SIG-M5 treated with dmso at 0.1 percent for 504 hours (cell line): ENCODE data around the gene TRMT2B.
"Not testable (repeated sequence)": the region's sequence is repeated elsewhere in the genome, so short reads cannot be mapped to it uniquely, and the experiment has no call there.

Source experiments
- DNase-seq: peaks from one replicate; lab custom pipeline; 2025; ENCODE audit not compliant: unreplicated experiment; lab: John Stamatoyannopoulos, UW

TRMT2B gene, protein sequence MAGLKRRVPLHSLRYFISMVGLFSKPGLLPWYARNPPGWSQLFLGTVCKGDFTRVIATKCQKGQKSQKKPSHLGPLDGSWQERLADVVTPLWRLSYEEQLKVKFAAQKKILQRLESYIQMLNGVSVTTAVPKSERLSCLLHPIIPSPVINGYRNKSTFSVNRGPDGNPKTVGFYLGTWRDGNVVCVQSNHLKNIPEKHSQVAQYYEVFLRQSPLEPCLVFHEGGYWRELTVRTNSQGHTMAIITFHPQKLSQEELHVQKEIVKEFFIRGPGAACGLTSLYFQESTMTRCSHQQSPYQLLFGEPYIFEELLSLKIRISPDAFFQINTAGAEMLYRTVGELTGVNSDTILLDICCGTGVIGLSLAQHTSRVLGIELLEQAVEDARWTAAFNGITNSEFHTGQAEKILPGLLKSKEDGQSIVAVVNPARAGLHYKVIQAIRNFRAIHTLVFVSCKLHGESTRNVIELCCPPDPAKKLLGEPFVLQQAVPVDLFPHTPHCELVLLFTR

DNA sequence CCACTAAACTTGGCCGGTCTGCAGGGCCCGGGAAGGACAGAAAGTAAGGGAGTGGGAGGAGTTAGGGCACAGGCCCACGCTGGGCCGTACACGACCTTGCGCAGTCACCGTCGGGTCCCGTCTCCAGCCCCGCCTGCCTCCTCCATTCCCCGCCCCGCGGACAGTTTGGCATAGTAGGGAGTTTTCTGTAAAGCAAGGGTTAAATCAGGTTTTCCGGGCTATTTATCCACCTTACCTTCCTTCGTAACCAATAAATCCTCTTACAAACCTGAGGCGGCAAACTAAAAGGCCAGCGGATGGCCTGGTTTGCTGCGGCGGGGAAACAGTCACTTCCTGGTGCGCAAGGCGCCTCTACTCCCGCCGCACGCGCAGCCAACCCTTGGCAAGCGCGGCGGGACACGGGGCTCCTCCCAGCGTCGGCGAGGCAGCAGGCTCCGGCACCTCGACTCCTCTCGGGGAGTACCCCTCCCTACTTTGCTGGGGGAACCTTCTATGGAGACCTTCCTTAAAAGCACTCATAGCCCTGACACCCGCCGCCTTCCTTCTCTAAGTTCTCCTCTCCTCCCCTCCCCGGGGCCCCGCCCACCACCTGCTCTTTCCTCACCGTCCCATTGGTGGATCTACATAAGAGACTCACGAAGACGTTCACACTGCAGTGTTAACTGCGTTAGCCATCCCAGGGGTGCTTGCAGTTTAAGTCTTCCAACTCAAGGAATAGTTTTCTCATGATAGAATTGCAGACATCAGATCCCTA lies at the start of gene TRMT2B:
TSS of gene TRMT2B (minus strand) at position 563 of the 754 bp plus-strand sequence. CDS start 9,822 bp downstream, outside the sequence.
- peak; percentile 75 for DNase-seq

DNA sequence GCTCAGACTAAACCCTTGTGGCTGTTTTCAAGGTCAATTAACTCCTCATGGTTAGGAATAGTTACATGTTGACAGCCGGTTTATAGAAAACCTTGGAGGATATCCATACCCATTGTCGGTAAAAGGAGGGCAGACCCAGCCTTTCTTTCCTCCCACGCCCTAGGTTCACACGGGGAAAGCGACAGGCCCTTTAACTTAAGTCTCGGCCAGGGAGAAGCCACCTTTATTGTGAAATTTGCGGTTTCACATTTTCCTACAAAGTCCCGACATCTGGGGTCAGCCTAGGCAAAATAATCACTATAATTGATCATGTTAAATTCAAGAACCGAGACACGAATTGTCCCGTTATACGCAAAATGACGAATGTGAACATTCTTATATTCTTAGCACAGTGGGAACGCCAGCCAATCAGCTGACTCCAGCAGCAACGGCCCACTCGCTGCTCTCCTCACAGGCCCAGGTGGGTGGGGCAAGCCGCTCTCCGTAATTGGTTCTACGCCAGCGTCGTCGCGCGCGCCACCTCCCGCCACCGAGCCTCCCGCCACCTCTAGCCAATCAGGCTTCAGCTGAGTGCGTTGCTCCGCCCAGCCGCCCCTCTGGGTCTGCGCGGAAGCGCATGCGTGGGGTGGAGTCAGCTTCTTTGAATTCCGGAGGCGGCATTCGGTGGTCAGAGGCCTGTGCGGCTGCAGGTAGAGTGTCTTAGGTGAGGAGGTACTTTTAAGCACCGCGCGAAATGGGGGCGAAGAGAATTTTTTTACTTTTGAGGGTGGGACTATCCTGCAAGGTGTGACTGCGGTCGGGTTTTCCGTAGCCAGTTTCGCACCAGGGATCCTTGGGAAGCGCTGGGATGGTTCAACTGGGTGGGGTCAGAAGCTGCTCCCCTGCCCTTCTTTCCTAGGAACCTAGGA lies 45.9 kb upstream of the TRMT2B start, which contains the start of gene CENPI:
TSS of gene CENPI (plus strand) at position 659 of the 908 bp plus-strand sequence. CDS start 2,867 bp downstream, outside the sequence.
- DNase-seq, result peak; percentile 92

DNA sequence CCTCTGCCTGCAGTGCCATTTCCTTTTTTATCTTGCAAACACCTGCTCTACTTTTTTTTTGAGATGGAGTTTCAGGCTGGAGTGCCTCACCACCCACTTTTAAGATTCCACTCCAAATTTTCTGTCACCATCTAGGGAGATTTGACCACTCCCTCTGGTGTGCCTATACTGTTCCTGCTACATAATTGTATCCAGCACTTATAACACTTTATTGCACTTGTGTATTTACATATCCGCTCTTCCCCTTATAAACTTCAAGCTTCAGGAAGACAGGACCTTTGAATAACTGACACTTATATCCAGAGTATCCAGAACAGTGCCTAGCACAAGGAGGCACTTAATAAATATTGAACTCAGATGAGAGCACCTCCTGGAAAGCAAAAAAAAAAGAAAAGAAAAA lies 39.9 kb upstream of the TRMT2B start:
- no peak for DNase-seq

DNA sequence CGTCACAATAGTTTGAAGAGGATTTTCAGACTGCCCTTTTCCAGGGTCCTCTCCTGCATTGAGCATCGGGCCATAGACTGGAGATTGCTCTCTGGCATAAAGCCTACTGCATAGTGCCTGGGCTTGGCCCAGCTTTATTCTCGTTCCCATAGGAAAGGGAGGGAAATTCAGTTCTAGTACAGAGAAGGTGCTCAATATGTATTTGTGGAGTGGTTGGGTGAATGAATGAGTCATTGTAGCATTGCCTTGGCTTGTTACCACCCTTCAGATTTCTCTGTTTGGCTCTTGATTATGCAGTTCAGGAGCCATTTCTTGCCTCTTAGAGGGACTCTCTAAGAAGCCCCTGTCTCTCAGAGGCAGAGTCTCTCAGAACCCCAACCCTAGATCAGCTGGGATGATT lies 29.3 kb upstream of the TRMT2B start:
- DNase-seq, result no peak

DNA sequence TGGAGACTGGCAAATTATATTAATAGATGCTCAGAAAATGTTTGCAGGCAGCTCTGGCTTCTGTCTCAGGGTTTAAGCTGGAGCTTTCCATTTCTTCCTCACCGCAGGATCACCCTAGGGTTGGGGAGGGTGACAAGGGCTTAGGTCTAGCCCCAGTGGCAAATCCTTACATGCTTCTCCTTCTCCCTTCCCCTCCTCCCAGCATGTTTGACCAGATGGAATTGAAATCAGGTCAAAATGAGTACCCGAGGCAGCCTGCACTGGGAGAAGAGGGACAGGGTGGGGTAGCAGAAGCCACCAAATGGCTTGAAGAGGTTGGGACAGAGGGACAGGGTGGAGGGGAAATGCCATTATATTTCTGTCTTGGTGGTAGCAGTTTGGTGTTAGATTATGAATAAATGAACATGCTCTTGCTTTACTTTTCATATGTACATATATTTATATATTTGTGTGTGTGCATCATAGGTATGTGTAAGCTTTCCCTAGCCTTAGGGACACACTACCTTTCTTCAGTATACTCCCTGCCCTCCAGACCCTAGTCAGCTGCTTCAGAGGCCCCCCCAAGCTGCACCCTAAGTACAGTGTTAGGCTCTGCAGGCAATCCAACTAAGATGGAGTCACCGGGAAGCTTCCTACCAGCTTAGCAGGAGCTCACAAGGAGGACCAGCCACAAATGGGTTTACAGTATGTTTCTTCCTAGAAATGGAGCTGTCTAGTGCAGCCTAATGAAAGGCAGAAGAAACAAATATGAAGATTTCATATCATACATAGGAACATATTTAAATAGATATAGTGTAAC lies 28.6 kb upstream of the TRMT2B start:
- DNase-seq, result no peak

DNA sequence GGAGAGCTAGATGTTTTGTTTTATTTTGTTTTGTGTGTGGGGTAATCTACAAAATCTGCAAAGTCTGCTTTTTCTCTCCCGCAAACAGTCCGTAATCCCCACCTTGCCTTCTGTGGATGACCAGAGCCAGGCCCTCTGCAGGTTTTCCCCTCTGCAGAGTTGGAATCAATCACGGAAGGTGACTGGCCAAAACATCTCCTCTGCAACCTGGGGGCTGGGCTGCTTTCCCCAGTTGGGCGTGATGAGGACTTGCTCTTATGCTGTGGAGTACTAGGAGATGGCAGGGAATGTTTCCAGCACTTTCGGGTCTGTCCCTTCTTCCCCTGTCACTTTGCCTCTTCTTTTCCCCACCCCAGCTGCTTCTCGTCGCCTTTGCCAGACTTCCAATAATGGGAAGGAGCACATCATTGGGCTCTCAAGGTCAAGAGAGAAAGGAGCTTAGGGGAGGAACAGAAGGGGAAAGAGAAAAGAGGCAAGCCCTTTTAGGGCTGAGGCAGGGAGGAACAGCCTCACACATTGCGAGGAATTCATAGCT lies 27.9 kb upstream of the TRMT2B start:
- no peak for DNase-seq

DNA sequence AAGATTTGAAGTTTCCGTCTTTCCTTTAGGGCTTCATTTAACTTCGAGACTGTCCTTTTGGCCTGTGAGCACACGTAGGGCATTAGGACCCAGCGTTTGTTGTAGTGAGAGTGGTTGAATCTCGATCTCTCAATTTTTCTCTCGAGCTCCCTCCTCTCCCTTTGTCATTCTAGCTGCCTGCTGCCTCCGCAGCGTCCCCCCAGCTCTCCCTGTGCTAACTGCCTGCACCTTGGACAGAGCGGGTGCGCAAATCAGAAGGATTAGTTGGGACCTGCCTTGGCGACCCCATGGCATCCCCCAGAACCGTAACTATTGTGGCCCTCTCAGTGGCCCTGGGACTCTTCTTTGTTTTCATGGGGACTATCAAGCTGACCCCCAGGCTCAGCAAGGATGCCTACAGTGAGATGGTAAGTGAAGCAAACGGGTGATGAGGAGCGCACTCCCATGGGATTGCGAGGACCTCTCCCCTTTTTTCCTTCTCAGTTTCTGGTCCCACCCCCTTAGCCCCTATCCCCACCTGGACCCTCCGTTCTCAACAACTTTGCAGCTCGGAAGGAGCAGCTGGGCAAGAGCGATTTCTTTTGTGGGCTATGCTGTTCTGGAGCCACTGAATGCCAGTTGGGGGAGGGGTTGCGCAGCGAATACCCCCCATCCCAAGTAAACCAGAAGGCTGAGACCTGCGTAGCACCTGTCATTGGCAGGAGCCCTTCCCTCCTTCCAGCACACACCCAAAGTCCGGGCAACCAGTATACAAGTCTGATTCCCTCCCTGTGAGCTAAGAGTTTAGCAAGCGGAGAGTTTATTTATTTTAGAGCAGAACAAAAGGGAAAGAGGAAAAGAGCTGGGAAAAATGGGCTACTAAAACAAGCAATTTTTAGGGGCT lies 27.0 kb upstream of the TRMT2B start, which contains the start of gene TMEM35A:
TSS of gene TMEM35A (plus strand) at position 164 of the 883 bp plus-strand sequence. CDS start at position 288, 124 bp downstream.
- no peak for DNase-seq

DNA sequence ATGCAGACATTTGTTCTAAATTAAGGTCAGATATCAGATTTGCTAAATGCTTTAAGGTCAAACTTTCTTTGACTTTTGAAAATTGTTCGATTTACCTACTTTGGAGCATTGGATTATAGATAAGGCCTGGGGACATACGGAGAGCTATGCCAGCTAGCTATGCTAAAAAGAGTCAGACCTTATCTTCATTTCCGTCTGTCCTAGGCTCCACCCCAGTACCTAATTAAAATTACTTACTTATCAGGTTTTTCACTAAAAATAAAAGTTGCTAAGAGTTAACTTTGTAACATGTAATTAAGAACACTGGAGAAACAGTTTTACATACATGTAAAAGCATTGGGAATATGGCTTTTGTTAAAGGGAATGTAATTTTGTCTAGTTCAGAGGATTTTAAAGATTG lies 19.7 kb upstream of the TRMT2B start:
- no peak for DNase-seq

DNA sequence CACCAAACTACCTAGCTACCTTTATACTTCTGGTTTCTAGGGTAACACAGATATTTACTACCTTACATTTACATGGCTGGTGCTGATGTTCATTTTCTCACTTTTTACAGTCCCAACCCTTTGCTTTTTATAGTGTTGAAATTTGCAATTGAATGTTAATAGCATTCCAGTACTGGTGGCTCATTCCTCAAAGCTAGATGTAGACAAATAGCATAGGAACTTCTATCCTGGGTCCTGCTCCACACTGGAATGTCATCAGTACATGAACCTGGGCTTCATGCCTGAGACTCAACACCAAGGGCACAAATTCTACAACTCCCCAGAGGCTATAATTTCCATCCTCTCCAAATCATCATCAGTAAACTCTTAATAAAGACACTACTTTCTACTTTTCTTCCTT lies 10.3 kb upstream of the TRMT2B start:
- no peak for DNase-seq

DNA sequence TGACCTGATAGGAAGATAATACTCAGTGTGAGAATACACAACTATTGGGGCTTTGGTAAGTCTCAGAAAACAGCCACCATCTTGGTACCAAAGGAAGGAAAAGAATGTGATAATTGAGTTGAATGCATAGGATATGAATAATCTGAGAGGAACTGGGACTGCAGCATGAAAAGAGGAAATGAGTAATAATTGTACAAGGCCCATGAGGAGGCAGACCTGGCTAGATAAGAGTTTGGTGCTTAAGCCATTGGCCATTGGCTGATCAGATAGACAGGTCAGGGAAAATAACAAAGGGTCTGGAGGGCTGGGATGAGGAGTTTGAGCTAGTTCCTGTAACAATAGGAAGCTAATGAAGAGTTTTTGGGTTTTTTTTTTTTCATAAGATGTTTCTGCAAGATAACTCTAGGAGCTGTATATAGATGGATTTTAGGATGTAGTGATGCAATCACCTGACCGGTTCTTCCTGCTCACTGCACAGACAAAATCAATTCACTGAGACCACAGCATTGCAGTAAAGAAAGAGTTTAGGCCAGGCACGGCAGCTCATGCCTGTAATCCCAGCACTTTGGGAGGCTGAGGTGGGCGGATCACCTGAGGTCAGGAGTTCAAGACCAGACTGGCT lies 5.3 kb upstream of the TRMT2B start:
- peak; percentile 78 for DNase-seq

DNA sequence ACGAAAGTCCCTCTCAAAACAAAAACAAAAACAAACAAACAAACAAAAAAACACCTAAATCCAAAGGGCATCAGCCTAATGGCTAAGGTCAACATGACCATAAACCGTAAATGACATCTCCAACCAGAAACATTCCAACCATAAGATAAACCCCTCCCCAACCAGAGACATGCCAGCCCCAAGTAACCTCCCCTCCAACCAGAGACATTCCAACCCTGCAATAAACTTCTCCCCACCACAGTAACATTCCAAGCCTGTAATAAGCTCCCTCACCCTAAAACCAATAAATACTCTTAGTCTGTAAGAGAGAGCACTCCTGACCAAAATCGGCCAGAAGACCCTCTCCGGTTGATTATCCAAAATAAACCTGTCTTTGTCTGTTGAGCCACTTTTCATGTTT lies 4.6 kb upstream of the TRMT2B start:
- DNase-seq, result not testable (repeated sequence)

DNA sequence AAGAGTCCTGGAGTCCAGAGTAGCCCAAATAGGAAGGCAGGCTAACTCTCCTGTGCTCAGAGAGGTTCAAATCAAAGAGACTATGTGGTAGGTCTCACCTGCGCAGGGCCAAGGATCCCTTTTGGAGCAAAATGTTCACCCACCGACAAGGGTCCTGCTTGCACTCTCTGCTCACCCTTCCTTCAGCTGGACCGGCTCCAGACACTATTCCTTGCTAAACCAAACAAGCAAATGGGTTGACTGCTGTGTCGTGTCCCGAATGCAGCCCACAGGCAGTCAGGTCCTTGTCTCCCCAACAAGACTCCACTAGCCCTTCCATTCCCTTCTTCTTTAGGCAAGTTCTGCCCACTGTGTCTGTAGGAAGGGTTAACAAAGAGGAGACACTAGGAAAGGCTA lies 760 bp downstream of the TRMT2B start:
- DNase-seq, result no peak

DNA sequence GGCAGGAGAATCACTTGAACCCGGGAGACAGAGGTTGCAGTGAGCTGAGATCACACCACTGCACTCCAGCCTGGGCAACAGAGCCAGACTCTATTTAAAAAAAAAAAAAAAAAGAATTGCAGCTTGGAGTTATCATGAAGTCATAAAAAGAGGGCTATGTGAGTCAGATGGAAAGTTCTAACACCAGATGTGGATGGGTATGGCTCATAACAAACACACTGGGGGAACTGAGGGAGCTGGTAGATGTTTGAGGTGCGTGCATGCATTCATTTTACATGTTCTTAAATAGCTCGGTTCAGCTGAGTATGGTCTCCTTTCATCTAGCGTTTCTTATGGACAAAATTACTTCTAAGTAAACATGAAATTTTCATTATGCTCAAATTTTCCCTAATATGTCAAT lies 11.7 kb downstream of the TRMT2B start:
- DNase-seq, result no peak

DNA sequence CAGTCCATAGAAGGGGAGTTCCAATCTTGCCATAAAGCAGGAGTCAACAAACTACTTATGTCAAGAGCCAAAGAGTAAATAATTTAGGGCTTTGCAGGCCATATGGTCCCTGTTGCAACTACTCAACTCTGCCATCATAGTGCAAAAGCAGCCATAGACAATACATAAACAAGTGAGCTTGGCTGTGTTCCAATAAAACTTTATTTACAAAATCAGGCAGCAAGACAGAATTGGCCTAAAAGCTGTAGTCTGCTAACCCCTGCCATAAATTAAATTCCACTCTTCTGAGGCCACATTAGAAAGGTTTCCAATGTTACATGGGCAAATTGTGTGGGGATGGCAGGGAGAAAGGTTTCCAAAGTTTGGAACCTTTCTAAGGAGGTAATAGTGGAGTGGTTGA lies 14.7 kb downstream of the TRMT2B start:
- DNase-seq, result no peak

DNA sequence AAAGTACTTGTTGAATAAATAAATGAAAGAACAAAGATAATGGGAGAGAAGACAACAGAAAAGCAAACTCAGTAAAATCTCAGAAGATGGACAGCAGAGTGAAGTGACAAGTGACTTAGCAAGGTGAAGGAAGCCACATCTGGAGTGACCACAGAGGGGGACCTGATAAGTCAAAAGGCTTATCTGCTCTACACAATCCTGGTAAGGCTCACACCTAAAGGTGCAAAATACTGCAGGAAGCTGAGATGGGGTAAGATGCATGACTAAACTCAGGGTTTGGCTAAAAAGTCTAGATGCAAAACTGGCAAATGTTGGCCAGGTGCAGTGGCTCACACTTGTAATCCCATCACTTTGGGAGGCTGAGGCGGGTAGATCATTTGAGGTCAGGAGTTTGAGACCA lies 22.2 kb downstream of the TRMT2B start:
- no peak for DNase-seq

DNA sequence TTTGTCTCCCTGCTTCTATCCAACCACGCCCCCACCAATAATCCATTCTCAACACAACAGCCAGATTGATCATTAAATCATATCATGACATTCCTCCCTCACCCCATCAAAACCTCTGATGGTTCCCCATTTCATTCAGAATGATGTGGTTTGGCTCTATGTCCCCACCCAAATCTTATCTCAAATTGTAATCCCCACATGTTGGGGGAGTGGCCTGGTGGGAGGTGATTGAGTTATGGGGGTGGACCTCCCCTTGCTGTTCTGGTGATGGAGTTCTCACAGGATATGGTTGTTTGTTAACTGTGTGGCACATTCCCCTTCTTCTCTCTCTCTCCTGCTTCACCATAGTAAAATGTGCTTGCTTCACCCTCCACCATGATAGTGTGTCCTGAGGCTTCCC lies 23.3 kb downstream of the TRMT2B start:
- no peak for DNase-seq

DNA sequence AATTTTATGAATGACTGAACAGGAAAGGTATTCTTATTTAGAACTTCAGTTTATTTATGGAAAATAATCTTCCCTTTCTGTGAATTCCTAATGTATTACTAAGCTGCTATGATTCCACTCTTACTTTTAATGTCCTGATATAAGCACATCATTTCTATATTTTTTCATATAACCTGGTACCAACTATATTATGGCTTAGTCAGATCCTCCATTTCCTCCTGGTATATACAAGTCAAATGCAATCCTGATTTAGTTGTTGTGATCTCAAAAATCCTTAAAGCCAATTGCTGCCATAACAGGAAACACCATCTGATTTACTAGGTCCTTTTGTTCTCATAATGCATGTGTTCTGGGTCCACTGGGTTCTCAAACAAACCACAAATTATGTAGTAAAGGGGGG lies 26.8 kb downstream of the TRMT2B start:
- no peak for DNase-seq

DNA sequence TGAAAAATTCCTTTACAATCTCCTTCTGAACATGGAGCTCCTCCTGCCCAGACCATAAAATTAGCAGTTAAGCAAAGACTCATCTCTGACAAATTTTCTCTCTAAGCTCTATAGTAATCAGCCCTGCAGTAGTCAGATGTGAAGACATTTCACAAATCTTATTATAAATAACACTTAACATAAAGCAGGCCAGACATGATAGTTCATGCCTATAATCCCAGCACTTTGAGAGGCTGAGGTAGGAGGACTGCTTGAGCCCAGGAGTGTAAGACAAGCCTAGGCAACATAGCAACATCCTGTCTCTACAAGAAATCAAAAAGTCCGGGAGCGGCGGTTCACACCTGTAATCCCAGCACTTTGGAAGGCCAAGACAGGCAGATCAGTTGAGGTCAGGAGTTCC lies 29.9 kb downstream of the TRMT2B start:
- no peak for DNase-seq
